GM10847 (cell line): Measurements from ENCODE around the gene ABHD8.

ENCODE experiments used
- POLR2A ChIP-seq: IDR thresholded peaks from 2 replicates; pipeline ENCODE4 v1.6.1; 2011; ENCODE audit not compliant: insufficient read length; ENCODE audit errors: extremely low read depth

Gene ABHD8

DNA sequence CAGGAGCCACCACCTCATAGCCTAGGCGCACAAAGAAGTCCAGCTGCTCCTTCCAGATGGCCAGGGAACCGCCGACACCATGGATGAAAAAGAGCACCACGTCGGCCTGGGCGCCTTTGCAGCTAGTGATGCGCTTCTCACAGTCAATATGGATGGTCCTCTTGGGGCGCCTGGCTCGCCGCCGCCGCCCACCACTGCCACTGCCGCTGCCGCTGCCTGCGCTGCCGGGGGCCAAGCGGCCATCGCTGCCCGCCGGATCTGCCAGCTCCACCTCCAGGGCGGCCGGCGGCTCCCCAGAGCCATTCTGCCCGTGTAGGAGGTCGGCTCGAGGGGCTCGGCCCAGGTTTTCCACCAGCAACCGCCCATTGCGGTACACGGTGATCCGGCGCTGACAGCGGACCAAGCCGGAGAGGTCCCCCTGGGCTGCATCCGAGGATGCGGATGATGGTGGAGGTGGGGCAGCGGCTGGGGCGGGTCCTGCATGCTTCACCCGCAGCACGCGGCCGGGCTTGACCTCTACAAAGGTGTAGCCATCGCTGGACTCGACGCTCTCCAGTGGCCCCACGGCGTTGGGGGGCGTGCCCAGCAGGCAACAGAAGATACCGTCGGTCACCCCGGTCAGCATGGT lies 2.1 kb downstream of the ABHD8 start:
- TF ChIP-seq POLR2A, result no peak

DNA sequence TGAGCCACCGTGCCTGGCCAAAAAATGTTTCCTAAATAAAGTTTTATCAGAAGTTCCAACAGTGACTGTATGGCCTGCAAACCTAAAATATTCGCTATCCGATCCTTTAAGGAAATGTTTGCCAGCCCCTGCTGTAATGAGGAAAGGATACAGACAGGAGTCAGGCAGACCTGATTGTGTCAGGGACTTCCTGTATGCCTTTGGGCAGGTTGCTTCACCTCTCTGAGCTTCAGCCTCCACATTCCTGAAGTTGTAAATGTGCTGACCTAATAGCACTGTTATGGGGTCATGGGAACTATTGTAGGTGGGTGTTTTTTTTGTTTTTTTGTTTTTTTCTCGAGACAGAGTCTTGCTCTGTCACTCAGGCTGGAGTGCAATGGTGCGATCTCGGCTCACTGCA lies 6.2 kb downstream of the ABHD8 start:
- TF ChIP-seq POLR2A, result no peak

DNA sequence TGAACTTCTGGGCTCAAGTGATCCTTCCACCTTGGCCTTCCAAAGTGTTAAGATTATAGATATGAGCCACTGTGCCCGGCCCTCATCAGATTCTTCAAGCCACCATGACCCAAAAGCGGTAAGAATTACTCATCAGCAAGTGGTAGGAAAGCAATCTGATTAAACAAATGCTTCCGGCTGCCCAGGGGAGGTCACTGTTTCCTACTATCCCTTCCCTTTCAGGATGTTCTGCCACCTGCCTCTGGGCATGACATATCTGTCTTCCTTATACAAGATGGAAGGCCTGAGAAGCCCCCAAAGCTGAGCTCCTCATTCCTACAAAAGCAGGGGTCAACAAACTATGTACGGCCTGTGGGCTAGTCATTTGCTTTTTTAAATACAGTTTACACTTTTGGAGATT lies 7.0 kb downstream of the ABHD8 start:
- TF ChIP-seq POLR2A, result no peak

DNA sequence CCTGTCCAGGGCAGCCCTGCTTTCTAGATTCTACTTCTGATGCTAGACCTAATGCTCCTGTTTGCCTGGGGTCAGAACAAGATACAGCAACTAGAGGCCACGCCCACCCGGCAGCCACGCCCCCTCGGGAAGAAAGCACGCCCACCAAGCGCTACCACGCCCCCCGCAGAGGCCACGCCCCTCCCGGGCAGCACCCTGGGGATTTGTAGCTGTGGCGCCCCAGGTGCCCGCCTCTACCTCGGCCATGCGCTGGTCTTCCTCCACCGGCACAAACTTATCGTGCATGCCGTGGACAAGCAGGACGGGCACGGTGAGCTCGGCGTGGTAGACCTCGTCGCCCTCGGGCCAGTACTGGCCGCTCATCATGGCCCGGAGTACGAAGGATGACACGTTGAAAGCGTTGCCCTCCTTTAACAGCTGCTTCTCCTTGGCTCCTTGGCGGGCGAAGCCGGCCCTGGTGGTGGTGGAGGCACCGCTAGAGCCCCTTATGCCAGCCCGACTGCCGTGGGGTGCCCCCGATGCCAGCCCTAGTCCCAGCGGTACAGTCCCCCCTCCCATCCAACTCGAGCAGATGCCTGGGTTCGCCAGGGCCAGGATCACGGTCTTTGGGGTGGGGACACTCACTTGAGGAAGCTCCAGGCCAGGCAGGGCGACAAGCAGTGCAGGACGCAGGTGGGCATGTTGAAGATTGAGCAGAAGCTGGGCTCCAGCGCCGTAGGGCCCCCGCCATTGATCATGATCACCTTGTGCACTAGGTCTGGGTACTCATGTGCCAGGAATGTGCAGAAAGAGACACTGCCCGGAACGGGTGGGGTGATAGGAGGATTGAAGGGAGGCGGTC lies 9.0 kb downstream of the ABHD8 start:
- TF ChIP-seq POLR2A, result no peak

DNA sequence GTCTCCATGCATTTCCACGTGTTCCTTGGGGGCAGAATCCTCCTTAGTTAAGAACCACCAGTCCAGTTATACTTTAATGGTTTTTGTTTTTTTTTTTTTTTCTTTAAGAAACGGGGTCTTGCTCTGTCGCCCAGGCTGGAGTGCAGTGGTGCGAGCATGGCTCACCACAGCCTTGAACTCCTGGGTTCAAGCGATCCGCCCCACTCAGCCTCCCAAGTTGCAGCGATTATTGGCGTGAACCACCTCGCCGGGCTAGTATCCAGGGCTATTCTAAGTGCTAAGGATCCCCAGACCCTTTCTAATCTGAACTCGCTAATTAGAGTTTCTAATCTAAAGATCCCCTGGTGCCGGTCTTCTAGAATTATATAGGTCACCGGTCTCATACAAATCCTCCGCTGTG lies 9.6 kb downstream of the ABHD8 start:
- no peak for TF ChIP-seq POLR2A

DNA sequence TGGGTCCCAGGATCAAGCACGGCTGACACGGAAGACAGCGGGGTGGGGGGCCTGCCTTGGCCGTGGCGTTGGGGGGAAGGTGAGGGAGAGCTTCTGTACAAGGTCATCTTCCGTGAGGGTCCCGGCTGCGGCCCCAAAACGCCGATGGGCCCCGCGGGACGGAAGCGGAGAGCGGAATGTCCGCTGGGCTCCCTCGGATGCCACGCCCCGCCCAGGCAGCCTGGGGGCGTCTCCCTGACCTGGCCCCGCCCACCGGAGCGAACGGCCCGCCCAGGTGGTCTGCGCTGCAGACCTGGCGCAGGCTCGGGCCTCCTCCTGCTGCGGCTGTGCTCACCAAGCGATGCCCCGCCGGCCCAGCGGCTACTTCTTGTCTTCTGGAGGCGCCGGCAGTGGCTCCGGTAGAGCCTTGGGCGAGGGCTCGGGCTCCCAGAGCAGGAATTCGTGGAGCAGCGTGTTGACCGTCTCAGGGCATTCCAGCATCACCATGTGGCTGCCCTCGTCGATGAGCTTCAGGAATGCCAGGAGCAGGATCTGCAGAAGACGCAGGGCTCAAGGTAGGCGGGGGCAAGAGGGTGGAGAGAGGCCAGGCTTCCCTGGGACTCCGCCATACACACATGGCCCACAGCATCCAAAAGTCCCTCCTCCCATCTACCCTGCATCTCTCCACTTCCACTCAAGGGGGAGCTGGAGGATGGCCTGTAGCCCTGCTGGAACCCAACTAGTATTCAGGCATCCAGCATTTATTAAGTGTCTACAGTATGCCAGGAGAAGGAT lies 10.7 kb downstream of the ABHD8 start:
- peak; percentile 52 for TF ChIP-seq POLR2A

DNA sequence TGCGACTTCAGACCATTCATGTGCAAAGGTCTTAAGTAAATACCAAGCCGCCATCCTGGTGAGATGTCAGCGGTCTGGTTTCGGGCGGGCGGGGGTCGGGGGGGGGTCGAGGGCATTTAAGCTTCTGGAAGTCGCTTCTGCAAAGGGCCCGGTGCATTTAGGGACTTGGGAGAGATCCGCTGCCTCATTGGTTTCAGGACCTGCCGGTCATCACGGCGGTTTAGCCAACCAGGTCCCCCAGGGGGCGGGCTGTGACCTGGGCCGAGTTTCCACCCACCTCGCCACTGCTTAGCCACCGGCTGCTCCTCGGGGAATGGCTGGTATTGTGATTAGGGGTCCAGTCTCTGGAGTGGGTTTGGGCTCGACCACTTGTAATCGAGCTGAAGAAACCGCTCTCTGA lies 13.7 kb downstream of the ABHD8 start:
- TF ChIP-seq POLR2A, result no peak

DNA sequence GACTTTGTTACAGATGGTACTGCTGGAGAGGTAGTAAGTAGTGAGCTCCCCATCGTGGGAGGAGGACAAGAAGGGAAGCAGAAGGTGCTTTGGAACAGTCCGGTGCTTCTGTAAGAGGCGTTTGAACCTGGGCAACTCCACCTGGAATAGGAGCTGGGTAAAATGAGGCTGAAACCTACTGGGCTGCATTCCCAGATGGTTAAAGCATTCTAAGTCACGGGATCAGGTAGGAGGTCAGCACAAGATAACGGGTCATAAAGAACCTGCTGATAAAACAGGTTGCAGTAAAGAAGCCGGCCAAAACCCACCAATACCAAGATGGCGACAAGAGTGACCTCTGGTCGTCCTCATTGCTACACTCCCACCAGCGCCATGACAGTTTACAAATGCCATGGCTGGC lies 16.5 kb downstream of the ABHD8 start:
- TF ChIP-seq POLR2A, result no peak

DNA sequence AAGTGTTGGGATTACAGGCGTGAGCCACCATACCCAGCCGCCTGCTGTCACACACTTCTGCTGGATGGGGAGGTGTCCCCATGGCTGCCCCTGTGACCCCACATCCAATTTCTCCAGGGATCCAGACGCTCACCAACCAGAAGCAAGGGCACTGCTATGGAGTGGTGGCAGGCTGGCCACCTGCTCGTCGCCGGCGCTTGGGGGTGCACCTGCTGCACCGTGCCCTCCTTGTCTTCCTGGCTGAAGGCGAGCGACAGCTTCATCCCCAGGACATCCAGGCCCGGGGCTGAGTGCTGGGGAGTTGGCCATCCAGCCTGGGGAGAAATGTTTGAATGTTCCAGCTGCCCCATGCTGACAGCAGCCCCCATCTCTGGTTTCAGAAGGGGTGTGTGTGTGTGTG lies 17.0 kb downstream of the ABHD8 start:
- no peak for TF ChIP-seq POLR2A

DNA sequence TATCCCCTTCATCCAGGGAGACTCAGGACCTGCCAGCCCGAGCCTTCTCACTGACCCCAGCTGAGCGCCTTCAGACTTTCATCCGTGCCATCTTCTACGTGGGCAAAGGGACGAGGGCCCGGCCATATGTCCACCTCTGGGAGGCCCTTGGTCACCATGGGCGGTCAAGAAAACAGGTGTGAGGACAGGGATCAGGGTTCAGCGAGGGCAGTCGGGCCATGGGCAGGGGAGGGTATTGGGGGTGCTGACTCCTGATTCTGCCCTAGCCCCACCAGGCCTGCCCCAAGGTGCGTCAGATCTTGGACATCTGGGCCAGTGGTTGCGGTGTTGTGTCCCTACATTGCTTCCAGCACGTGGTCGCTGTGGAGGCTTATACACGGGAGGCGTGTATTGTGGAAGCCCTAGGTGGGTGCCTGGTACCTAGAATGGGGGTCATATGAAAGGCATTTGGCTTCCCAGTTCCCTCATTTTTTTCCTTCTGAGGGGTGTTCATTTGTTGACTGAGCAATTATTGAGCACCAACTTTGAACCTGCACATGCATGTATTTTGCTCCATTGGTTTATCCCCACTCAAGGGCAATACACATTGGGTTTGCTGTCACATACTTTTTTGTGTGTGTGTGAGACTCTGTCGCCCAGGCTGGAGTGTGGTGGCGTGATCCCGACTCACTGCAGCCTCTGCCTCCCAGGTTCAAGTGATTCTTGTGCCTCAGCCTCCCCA lies 17.6 kb downstream of the ABHD8 start:
- no peak for TF ChIP-seq POLR2A

DNA sequence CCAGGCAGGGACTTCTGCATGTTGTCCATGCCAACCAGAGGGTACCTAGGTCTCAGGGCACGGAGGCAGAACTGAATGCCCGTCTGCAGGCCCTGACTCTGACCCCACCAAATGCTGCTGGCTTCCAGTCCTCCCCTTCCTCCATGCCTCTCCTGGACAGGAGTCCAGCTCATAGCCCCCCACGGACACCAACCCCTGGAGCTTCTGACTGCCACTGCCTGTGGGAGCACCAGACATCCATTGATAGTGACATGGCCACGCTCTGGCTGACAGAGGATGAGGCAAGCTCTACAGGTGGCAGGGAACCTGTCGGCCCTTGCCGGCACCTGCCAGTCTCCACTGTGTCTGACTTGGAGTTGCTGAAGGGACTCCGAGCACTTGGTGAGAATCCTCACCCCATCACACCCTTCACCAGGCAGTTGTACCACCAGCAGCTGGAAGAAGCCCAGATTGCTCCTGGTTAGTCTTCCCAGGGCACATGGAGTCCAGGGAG lies 19.7 kb downstream of the ABHD8 start:
- TF ChIP-seq POLR2A, result no peak

DNA sequence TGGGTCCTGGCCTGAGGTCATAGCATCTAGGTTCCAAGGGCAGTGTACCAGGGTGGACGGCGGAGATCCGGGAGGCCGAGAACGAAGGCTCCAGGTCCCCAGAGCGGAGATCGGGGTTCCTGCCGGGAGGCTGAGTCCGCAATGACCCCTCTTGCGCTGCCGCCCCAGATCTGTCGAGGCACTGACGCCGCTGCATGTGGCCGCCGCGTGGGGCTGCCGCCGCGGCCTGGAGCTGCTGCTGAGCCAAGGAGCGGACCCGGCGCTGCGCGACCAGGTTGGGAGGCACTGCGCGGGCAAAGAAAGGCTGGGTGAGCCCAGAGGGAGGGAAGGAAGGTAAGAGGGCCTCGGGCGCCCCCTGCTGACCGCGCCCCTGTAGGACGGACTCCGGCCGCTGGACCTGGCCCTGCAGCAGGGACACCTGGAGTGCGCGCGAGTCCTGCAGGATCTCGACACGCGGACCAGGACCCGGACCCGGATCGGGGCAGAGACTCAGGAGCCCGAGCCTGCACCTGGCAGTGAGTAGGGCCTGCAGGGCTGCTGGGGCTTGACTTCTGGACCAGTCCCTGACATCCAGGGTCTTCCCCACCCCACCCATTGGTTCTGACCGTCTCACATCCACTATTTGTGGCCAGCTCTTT lies 20.6 kb downstream of the ABHD8 start:
- no peak for TF ChIP-seq POLR2A

DNA sequence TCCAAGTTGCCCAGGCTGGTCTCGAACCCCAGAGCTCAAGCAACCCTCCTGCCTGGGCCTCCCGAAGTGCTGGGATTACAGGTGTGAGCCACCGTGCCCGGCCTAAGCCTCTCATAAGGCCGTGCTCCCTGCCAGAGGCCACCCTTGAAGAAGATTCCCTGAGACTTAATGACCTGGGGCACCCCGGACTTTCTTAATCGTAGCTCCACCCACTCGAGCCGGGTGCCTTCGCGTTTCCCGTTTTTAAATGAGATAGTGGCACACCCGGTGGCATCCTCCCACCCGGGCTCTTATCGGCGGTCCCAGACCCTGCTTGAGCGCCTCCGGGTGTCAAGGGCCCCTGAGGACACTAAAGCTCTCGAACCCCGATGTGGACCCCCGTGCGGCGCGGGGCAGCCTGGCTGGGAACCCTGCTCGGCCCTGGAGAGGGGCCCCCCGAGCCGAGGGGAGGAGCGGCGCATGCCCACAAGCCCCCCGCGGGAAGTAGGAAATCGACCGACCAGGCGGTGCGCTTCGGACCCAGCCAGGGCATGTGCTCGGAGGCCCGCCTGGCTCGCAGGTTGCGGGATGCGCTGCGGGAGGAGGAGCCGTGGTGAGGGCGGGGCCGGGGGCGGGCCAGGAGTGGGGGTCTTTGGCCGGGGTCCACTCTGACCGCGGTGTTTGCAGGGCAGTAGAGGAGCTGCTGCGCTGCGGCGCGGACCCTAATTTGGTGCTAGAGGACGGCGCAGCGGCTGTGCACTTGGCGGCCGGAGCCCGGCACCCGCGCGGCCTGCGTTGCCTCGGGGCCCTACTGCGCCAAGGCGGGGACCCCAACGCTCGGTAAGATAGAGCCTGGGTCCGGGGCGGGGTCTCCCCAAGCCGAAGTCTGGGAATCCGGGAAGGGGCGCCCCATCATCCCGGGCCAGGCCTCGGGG lies 21.6 kb downstream of the ABHD8 start, which contains the start of gene ANKLE1:
Gene ANKLE1 (plus strand): TSS at position 511 of the 914 bp plus-strand sequence. CDS start 20 bp downstream, at position 531.
- TF ChIP-seq POLR2A, result no peak

DNA sequence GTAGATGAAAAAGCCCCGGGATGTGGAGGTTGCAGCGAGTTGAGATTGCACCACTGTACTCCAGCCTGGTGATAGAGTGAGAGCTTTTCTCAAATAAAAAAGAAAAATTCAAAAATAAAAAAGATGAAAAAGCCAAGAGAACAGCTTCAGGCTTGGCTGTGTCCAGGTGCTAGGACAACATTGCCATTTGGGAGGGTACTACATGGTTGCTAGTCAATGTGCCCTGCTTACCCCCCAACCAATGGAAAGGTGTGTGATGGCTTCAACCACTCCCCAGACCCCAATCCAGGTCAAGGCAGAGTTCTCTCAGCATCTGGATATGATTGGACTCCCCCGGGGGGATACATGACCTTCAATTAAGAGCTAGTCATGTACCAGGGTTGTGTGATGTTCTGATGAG lies 23.8 kb downstream of the ABHD8 start:
- no peak for TF ChIP-seq POLR2A
